ENCODE measurements around the gene HIP1R. TPM values are rescaled to one million over a fixed set of nuclear protein-coding genes. Genes with fewer than 3 reads are reported as not detected.
"Not testable (repeated sequence)": the region's sequence is repeated elsewhere in the genome, so short reads cannot be mapped to it uniquely, and the experiment has no call there.

HIP1R gene
- total RNA-seq, 4 donors from 2014 or later: 27.3 to 46.3 (median 44.8) TPM

- intact Hi-C loops (cut with DNase I): no loop called here
- no peak for DNase-seq
- H3K27ac ChIP-seq: peak overlapping the region; percentile 95 to 99 (median 96)
- TF ChIP-seq POLR2A (IDR thresholded peaks at IDR 0.05) (no peak), CTCF (IDR thresholded peaks at IDR 0.05) (no peak)
- H3K4me3 ChIP-seq: peak overlapping the region in 3 of 4 donors; percentile 33 to 77 (median 56)
- H3K9me3 ChIP-seq: no peaks in the 10 kb centered on the region
- peaks cover 60 to 95% (median 81%) of the 10 kb centered on the region in 3 donors for H3K4me1 ChIP-seq
- no peaks in the 10 kb centered on the region for H3K36me3 ChIP-seq
- no peaks in the 10 kb centered on the region for H3K27me3 ChIP-seq
- WGBS, 2 donors: 21 to 36% methylated on average over 5 of the region's 5 CpGs
Observed at GRCh38 chr12:122887819-122888212, 52.6 kb downstream of the HIP1R start.

- H3K4me1 ChIP-seq: peaks cover 64 to 98% (median 86%) of the 10 kb centered on the region in 3 donors
- no peaks in the 10 kb centered on the region for H3K9me3 ChIP-seq
- H3K27me3 ChIP-seq: no peaks in the 10 kb centered on the region
- WGBS, 2 donors: 6 to 9% methylated on average over 12 of the region's 12 CpGs
- DNase-seq: no peak
- H3K4me3 ChIP-seq: peak overlapping the region; percentile 8 to 77 (median 44)
- H3K27ac ChIP-seq: peak overlapping the region; percentile 95 to 99 (median 96)
- intact Hi-C loops (cut with DNase I): no loop called here
- TF ChIP-seq POLR2A (IDR thresholded peaks at IDR 0.05): peak in 2 of 4 donors; percentile 27 to 49
- TF ChIP-seq CTCF (IDR thresholded peaks at IDR 0.05): peak in 1 of 6 experiments; percentile 1
- no peaks in the 10 kb centered on the region for H3K36me3 ChIP-seq
Observed at GRCh38 chr12:122888232-122888752, 53.0 kb downstream of the HIP1R start.

GRCh38 chr12:122889761-122890520, 54.7 kb downstream of the HIP1R start:
- Histone ChIP-seq H3K27ac (peak overlapping the region; percentile 95 to 99 (median 96)), H3K9me3 (no peaks in the 10 kb centered on the region), H3K4me3 (peak overlapping the region in 2 of 4 donors; percentile 33 to 77), H3K27me3 (no peaks in the 10 kb centered on the region), H3K36me3 (no peaks in the 10 kb centered on the region), H3K4me1 (peaks cover 75 to 98% (median 91%) of the 10 kb centered on the region in 3 donors)
- intact Hi-C loops (cut with DNase I): no loop called here
- 70% methylated on average over 13 of the region's 13 CpGs for WGBS, 2 donors
- no peak for DNase-seq
- TF ChIP-seq POLR2A (IDR thresholded peaks at IDR 0.05) (no peak), CTCF (IDR thresholded peaks at IDR 0.05) (no peak)

- TF ChIP-seq CTCF (IDR thresholded peaks at IDR 0.05): no peak
- TF ChIP-seq POLR2A (IDR thresholded peaks at IDR 0.05): no peak
- no peak for DNase-seq
- H3K4me1 ChIP-seq: peaks cover 70 to 93% (median 77%) of the 10 kb centered on the region in 3 donors
- H3K27ac ChIP-seq: peak overlapping the region; percentile 81 to 99 (median 96)
- no peaks in the 10 kb centered on the region for H3K27me3 ChIP-seq
- H3K4me3 ChIP-seq: peak overlapping the region; percentile 12 to 77 (median 38)
- 15 to 20% methylated on average over 10 of the region's 10 CpGs for WGBS, 2 donors
- H3K36me3 ChIP-seq: no peaks in the 10 kb centered on the region
- intact Hi-C loops (cut with DNase I): no loop called here
- H3K9me3 ChIP-seq: no peaks in the 10 kb centered on the region
Observed at GRCh38 chr12:122891661-122892525, 56.6 kb downstream of the HIP1R start.

- 88 to 90% methylated on average over 8 to 9 of the region's 9 CpGs for WGBS, 2 donors
- H3K27ac ChIP-seq: peak overlapping the region; percentile 81 to 99 (median 96)
- intact Hi-C loops (cut with DNase I); H3K36me3 ChIP-seq; H3K9me3 ChIP-seq; DNase-seq; H3K27me3 ChIP-seq: not testable (repeated sequence)
- H3K4me1 ChIP-seq: peaks cover 67 to 93% (median 69%) of the 10 kb centered on the region in 3 donors
- peak overlapping the region in 3 of 4 donors; percentile 12 to 77 (median 31) for H3K4me3 ChIP-seq
Observed at GRCh38 chr12:122892724-122893123, 57.5 kb downstream of the HIP1R start.

Measured in esophagus squamous epithelium (tissue), 5 donors.